Effector memory CD4-positive, alpha-beta T cell (primary cell): Measurements from ENCODE around the gene DNAH8.

Experiments
- DNase-seq, 3 donors: peaks; one replicate each; pipeline ENCODE4 v3.0.0-alpha.2; 2020
- H3K27ac ChIP-seq: 2 replicates; pipeline ENCODE4 v1.7.0; 2013; ENCODE audit warnings: mild to moderate bottlenecking, low read length, moderate library complexity; ENCODE audit not compliant: insufficient read depth, poor library complexity, severe bottlenecking
- H3K27me3 ChIP-seq: replicated peaks from 2 replicates; pipeline ENCODE4 v1.7.0; 2013; ENCODE audit warnings: mild to moderate bottlenecking, low read length; ENCODE audit not compliant: insufficient read depth, control insufficient read depth, poor library complexity, severe bottlenecking
- H3K36me3 ChIP-seq: 2 replicates; pipeline ENCODE4 v1.7.0; 2013; ENCODE audit warnings: mild to moderate bottlenecking, low read length, moderate library complexity; ENCODE audit not compliant: control insufficient read depth, insufficient read depth
- H3K4me1 ChIP-seq: 2 replicates; pipeline ENCODE4 v1.7.0; 2013; ENCODE audit warnings: low read length, mild to moderate bottlenecking; ENCODE audit not compliant: control insufficient read depth, insufficient read depth, poor library complexity, severe bottlenecking
- H3K4me3 ChIP-seq: 2 replicates; pipeline ENCODE4 v1.7.0; 2013; ENCODE audit warnings: low read length, low read depth, mild to moderate bottlenecking; ENCODE audit not compliant: insufficient read depth, poor library complexity, severe bottlenecking
- H3K9me3 ChIP-seq: 2 replicates; pipeline ENCODE4 v1.7.0; 2013; ENCODE audit warnings: mild to moderate bottlenecking, low read length, moderate library complexity; ENCODE audit not compliant: control insufficient read depth

Gene DNAH8

DNA sequence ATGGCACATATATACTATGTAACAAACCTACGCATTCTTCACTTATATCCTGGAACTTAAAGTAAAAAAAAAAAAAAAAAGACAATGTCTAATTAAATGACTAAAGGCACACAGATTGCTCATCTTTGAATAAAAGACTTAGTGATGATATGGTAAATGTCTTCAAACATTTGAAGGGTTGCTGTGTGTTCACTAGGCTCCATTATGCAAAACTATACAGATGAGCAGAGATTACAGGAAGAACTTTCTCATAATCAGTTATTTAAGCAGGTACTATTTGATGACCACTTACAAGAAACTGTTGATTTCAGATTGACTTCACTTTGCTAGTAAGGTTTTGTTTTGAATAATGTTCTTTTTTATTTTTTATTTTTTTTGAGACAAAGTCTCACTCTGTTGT, 34.4 kb downstream of the DNAH8 start:
- Histone ChIP-seq H3K9me3 (no peaks in the 10 kb centered on the region), H3K4me1 (no peaks in the 10 kb centered on the region)

DNA sequence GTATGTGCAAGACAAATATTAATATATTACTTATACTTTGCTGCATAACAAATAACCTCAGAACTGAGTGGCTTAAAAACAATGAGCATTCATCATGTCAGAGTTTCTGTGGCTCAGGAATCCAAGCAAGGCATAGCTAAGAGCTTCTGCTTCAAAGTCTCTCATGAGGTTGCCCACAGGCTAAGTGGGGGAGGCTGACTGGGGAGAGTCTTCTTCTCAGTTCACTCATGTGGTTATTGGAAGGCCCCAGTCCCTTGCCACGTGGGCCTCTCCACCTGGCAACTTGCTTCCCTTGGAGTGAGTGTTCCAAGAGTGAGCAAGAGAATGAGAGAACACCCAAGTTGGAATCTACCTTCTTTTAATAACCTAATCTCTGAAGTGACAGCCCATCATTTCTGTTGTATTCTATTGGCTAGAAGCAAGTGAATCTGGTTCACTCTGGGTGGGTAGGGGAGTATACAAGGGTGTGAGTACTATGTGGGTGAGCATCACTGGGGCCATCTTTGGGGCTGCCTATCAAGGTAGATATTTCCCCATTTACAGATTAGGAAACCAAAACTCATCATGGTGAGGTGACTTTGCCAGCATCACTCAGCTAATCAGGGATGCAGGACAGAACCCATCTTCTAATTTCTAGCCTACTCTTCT, 36.0 kb downstream of the DNAH8 start:
- no peak overlapping the region for H3K27ac ChIP-seq
- H3K4me3 ChIP-seq: no peak overlapping the region
- H3K9me3 ChIP-seq: no peaks in the 10 kb centered on the region
- H3K4me1 ChIP-seq: no peaks in the 10 kb centered on the region
- H3K36me3 ChIP-seq: no peaks in the 10 kb centered on the region
- no peak for DNase-seq
- peaks cover 2% of the 10 kb centered on the region for H3K27me3 ChIP-seq

More for the DNA sequence above, 34.4 kb downstream of the DNAH8 start:
- Histone ChIP-seq H3K36me3 (no peaks in the 10 kb centered on the region), H3K27me3 (peaks cover 2% of the 10 kb centered on the region), H3K27ac (no peak overlapping the region), H3K4me3 (no peak overlapping the region)
- DNase-seq: no peak

DNA sequence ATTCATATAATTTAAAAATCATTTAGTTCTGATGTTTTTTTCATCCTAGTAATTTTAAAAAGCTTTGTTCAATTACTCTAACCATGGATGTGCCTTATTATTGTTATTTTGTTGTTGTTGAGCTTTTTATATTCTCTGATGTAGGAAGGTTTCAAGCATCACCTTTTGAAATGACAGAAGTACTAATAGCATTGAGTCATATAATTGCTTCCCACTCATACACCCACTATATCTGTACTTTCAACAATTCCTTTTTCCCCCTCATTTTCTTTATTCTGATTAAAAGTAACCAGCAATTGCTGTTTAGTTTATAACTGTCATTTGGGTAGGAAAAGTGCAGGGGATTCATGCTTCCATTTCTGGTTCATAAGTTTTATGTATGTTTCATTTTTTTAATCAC, 38.6 kb downstream of the DNAH8 start:
- Histone ChIP-seq H3K4me1 (no peaks in the 10 kb centered on the region), H3K27me3 (no peaks in the 10 kb centered on the region), H3K27ac (no peak overlapping the region), H3K9me3 (no peaks in the 10 kb centered on the region), H3K36me3 (no peaks in the 10 kb centered on the region), H3K4me3 (no peak overlapping the region)
- DNase-seq: no peak

DNA sequence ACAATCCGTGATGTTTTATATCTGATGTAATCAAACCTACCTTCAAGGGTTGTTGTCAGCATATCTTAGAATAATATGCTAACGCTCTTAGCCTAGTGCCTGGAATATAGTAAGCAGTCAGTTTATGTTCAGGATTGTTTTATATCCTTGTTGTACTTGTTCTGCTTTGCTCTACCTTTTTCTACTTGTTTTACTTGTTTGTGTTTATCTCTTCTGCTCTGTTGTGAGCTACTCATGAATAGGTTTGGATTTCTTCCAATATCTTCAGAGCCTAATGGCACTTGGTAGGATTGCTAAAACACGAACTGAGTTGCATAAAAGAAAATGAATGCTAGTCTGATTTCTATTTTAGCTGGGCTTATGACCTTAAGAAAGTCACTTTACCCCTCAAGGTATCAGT, 40.1 kb downstream of the DNAH8 start:
- H3K36me3 ChIP-seq: no peaks in the 10 kb centered on the region
- no peaks in the 10 kb centered on the region for H3K9me3 ChIP-seq
- H3K4me3 ChIP-seq: no peak overlapping the region
- no peaks in the 10 kb centered on the region for H3K4me1 ChIP-seq
- no peak overlapping the region for H3K27ac ChIP-seq
- DNase-seq: no peak
- H3K27me3 ChIP-seq: no peaks in the 10 kb centered on the region

DNA sequence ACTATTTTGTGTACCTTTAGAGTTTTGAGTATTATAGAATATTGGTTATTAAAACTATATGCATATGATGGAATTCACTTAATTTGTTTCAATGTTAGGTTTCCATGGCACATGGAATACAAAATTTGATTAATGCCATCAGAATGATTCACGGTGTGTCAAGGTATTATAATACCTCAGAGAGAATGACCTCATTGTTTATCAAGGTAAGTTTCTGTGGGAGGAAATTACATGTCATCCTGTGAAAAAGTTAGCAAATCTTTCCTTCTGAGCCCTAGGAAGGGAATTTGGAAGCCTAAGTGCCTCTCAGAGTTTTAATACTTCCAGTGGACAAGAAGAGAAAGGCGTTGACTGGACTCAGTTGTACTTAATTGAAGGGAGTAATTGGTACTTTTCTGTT, 40.8 kb downstream of the DNAH8 start:
- Histone ChIP-seq H3K27ac (no peak overlapping the region), H3K4me1 (no peaks in the 10 kb centered on the region), H3K9me3 (no peaks in the 10 kb centered on the region), H3K4me3 (no peak overlapping the region), H3K27me3 (no peaks in the 10 kb centered on the region), H3K36me3 (no peaks in the 10 kb centered on the region)
- DNase-seq: no peak

DNA sequence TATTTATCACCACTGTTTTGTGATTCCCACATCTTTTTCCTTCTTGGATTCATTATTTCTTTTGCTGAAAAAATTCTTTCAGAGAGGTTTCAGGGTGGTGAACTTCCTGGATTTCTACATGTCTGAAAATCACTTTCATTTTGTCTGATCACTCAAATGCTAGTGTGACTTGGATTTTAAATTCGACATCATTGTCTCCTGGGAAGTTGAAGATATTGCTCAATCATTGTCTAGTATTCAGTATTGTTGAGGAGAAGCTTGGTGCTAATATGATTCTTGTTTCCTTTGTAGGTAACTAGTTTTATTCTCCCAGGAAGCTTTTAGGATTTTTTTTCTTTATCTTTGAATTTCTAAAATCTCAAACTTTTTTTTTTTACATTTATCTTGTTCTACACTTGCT, 45.0 kb downstream of the DNAH8 start:
- no peaks in the 10 kb centered on the region for H3K36me3 ChIP-seq
- H3K4me1 ChIP-seq: no peaks in the 10 kb centered on the region
- H3K4me3 ChIP-seq: no peak overlapping the region
- H3K27ac ChIP-seq: no peak overlapping the region
- no peak for DNase-seq
- no peaks in the 10 kb centered on the region for H3K27me3 ChIP-seq
- no peaks in the 10 kb centered on the region for H3K9me3 ChIP-seq

DNA sequence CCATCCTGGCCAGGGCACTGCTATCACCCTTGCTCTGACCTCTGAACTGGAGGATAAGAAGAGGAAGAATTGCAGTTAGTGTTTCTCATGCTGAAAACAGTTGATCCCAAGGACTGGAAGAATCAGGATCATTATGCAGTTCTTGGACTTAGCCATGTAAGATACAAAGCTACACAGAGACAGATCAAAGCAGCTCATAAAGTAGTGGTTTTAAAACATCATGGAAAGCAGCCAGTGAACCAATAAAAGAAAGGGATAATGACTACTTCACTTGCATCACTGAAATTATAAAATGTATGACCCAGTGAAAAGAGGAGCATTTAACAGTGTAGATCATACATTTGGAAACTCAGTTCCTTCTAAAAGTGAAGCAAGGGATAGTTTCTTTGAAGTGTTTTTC, 47.7 kb downstream of the DNAH8 start:
- no peaks in the 10 kb centered on the region for H3K4me1 ChIP-seq
- H3K27me3 ChIP-seq: no peaks in the 10 kb centered on the region
- H3K36me3 ChIP-seq: no peaks in the 10 kb centered on the region

DNA sequence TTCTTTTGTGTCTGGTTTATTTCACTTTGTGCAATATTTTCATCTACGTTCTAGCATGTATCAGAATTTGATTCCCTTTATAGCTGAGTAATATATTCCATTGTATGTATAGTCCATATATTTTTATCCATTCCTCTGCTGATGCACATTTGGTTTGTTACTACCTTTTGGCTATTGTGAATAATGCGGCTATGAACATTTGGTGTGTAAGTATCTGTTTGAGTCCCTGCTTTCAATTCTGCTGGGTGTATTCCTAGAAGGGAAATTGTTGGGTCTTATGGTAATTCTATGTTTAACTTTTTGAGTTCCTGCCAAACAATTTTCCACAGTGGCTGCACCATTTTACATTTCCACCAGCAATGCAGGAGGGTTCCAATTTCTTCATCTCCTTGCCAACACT, 52.4 kb downstream of the DNAH8 start:
- Histone ChIP-seq H3K4me3 (no peak overlapping the region), H3K36me3 (no peaks in the 10 kb centered on the region), H3K27ac (no peak overlapping the region), H3K4me1 (no peaks in the 10 kb centered on the region), H3K9me3 (no peaks in the 10 kb centered on the region), H3K27me3 (no peaks in the 10 kb centered on the region)
- no peak for DNase-seq

More for the DNA sequence above, 47.7 kb downstream of the DNAH8 start:
- no peak overlapping the region for H3K4me3 ChIP-seq
- no peak for DNase-seq
- H3K9me3 ChIP-seq: no peaks in the 10 kb centered on the region
- H3K27ac ChIP-seq: no peak overlapping the region

DNA sequence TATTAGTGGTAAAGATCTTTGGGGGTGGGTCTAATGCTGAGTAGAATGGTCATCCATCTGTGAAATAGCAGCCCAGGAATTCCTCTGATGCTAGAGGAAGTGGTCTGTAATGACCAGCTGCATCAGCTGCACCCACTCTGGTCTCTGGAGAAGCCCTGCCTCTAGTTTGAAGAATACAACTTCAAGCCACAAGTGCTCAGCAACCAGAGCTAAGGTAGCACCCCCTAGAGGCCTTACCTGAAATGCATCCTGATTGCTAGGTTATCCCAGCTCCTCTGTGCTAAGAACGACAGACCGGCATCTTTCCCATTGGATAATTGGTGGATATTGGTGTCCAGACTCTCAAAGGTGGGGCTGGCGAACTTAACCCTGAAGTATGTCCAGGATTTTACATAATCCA, 58.2 kb downstream of the DNAH8 start:
- no peak overlapping the region for H3K27ac ChIP-seq
- DNase-seq: no peak
- no peak overlapping the region for H3K4me3 ChIP-seq
- no peaks in the 10 kb centered on the region for H3K4me1 ChIP-seq
- no peaks in the 10 kb centered on the region for H3K36me3 ChIP-seq
- H3K27me3 ChIP-seq: no peaks in the 10 kb centered on the region
- H3K9me3 ChIP-seq: no peaks in the 10 kb centered on the region

DNA sequence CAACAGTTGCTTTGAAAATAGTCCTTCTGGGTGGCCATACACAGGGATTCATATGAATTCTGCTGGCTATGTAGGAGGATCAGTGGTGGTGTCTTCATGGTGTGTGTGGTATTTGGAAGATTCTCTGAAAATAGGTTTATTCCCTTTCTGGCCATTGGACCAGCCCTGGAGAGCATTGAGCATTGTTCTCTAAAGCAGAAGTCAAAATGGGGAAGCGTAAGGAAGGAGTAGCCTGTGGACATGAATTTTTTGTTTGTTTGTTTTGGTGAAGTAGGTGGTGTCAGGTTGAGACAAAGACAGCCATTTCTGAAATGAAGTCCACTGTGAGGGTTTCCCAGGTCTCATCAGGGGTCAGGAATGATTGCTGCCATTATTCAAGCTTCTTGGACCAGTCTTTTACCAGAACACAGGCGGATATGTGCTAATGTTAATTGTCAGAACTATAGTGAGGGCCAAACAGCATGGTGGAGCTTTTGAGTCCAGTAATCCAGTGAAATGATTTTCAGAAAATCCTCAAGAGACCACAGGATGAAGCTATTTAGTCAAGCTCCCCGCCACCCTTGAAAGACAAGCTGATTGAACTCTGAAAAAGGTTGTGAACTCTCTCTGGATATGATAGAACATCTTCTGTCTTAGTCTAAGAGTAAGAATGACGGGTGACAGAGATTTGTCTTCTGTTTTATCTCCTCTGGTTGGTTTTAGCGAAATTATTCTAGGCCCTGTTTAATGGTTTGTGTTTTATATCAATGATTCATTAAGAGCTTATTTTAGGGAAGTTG, 60.0 kb downstream of the DNAH8 start:
- no peak for DNase-seq
- H3K4me3 ChIP-seq: no peak overlapping the region
- H3K27ac ChIP-seq: no peak overlapping the region

More for the DNA sequence above, 60.0 kb downstream of the DNAH8 start:
- no peaks in the 10 kb centered on the region for H3K27me3 ChIP-seq
- no peaks in the 10 kb centered on the region for H3K4me1 ChIP-seq
- no peaks in the 10 kb centered on the region for H3K36me3 ChIP-seq
- no peaks in the 10 kb centered on the region for H3K9me3 ChIP-seq
